SIG-M5 treated with dmso at 0.1 percent for 504 hours (cell line): Measurements from ENCODE around the gene ZRANB2.

Experiments used
- DNase-seq: peaks from one replicate; lab custom pipeline; 2025; ENCODE audit not compliant: unreplicated experiment; lab: John Stamatoyannopoulos, UW

ZRANB2 gene

DNA sequence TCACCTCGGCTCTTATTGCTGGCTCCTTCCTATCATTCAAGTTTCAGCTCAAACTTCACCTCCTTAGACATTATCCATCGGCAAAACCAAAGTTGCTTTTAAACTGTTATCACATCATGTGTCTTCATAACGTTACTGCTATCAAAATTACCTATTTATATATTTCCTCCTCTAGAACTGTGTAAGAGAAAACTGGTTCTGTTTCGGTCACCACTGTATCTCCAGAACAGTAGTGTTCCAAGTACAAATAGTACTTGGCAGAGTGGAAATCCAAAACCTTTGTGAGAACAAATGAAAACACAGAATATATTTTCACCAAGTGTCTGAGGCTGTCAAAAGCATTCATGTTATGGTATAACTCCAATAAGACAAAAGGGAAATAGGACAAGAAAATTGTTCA lies 9.1 kb downstream of the ZRANB2 start:
- no peak for DNase-seq

DNA sequence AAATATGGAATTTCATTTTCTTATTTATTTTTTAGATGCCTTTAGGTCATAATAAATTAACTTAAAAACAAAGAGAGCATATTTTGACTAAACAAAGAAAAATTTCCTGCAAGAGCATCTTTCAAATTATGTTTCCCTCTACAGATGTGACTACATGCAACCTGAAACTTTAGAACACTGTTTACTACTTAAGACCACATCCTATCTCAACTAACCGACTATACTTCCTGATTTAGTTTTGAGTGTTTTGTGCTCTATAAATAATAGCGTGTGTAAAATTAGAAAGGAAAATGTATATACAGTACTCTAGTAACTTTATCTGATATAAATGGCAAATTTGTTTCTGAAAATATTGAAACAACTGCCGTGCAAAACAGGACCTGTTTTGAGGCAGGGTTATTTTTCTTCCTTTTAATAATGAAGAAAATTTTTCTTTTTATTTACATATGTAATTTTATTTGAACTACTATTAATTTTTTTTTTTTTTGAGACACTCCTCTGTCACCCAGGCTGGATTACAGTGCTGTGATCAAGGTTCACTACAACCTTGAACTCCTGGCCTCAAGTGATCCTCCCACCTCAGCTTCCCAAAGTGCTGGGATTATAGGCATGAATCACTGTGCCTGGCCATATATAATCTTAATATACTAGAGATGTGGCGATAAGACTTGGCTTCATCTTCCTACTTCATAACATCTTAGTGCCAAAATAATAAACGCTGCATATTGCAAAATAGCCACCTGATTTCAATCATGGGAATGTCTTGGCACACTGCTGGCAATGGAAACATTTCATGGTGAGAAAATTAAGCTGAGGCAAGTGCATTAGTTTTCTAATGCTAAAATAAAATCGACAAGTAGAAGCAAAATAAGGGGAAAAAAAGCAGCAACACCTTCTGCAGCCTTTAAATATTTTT lies 12.3 kb downstream of the ZRANB2 start:
- DNase-seq = no peak

DNA sequence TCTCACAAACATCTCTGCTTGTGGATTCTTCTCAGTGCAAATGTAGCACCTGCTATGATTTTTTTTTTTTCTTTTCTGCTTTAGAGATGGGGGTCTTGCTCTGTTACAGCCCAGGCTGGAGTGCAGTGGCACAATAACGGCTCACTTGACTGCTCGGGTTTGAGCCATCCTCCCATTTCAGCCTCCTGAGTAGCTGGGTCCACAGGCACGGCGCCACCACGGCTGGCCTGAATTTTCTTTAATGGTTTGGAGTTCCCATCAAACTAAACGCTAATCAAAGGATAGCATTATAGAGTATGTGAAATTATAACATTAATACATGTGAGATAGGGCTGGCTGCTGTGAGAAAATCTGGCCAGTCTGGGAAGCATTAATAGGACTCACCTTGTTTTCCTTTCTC lies 26.0 kb downstream of the ZRANB2 start:
- no peak for DNase-seq

DNA sequence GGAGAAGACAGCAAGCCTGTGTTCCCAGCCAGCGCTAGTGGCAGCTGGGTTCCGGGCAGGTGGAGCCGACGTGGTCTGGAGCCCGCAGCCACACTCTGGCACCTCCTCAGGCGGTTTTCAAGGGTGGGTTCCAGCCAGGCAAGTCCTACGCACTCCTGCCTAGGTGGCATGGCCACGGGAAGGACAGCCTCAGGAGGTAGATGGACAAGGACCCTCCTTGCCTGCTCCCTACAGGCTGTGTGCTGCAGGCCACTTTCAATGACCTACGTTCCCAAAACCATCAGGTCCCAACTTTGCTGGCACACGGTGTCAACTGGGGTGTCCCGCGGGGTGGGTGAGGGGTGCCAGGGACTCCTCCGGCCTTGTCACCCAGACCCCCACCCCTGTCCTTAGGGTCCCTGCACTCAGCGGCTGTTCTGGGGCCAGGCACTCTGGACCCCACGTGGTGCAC lies 26.5 kb downstream of the ZRANB2 start:
- no peak for DNase-seq

DNA sequence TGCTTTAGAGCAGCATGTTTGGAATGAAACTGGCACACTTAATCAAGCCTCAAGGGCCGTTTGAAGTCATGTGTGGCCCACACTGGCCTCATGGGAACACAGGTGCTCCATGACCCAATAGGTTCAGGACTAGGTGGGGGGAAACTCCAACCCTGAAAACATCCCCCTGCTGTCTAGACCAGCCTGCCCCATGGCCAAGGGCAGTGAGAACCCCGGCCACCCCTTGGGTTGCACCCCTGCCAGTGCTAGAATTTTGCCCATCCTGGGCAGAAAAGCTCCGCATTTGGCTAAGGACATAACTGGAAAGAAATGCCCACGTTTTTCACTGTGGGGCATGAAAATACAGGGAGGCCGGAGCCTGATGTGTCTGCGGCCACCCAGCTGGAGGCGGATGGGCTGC lies 27.1 kb downstream of the ZRANB2 start:
- DNase-seq = no peak

DNA sequence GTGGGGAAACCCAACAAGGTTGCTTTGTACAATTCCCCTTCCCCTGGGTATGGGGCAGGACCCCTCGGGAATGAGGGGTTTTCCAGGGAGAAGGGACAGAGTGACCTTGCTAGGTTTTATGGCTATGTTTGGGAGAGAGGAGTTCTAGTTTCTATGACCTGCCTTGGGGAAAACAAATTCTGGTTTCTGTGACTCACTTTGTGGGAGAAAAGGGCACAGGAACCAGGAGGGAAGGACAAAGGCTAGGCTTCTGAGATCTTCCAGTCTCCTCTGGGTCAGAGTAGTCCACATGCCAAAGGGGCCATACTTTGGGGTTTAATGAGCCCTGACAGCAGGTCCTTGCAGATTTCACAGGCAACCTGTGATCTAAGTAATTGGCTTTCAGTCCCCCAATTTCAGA lies 27.7 kb downstream of the ZRANB2 start:
- DNase-seq = no peak

DNA sequence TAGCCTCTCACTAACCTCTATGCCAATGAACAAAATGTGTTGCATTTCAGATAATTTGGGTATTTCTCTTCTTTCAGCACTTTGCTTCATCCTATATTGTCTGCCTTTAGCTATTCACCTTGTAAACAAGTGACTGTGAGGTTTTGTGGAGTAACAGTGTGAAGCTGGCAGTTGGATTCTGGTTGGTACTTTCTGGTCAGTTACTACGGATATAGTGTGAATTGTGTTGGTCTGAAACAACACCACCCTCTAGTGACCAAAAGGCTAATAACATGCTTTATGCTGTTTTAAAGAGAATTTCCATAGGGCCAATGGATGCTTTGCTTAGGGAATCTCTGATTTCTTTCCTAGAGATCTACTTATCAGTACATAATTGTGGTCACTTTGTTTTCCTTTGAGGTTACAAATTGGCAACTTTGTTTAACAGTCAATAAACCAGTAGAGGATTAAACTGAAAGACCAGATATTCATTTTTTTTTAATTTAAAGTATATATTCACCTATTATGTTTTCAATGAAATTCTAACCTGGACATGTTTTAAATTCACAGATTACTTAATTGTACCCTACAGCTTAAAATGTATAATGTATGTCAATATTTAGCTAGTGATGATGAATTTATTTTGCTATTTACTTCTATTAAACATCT lies 30.8 kb downstream of the ZRANB2 start:
- DNase-seq = peak; percentile 64

DNA sequence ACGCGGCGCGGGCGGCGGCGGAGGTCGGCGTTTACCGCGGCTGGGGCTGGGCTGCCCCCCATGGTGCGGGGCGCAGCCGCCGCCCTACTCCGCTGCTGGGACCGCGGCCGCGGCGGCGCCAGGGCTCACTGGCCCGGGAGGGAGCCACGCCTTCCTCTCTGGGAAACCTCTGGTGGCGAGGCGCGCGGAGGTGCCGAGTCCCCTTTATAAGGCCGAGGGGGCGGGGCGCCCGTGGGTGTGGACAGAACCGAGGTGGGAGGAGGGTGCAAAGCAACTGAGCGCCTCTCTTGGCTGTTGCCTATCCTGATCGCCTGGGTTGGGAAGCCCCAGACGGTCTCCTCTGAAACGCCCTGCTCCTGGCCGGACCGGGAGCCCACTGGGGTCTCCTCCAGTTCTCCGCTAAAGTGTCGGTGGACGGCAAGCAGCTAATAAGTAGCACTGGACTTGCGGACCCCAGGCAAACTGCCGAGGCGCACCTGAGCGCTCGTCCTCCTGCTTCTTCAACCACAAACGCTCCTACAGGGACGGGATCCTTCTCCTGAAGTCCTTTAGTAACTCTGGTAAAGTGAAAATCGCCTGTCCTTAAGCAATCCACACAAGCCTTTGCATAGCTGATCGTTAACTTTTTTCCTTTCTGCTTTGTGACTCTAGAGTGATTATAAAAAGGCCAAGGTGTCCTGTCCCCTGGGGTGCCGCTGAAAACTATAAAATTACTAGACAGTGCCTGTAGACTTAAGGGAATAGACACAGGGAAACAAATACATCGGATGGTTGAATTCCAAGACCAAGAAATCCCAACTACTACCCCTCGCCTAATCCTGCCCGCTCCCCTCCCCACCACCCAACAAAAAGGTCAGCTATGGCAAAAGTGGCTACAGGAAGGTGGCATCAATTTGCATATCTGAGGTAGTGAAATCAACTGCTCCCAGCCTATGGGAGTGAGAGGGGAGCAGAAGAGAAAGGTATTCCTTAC lies 32.9 kb downstream of the ZRANB2 start, which contains the start of gene PTGER3:
Gene PTGER3, minus strand, starts transcription at position 182 of the 973 bp plus-strand sequence. CDS start 239 bp downstream, outside the sequence.
- DNase-seq = peak; percentile 12

DNA sequence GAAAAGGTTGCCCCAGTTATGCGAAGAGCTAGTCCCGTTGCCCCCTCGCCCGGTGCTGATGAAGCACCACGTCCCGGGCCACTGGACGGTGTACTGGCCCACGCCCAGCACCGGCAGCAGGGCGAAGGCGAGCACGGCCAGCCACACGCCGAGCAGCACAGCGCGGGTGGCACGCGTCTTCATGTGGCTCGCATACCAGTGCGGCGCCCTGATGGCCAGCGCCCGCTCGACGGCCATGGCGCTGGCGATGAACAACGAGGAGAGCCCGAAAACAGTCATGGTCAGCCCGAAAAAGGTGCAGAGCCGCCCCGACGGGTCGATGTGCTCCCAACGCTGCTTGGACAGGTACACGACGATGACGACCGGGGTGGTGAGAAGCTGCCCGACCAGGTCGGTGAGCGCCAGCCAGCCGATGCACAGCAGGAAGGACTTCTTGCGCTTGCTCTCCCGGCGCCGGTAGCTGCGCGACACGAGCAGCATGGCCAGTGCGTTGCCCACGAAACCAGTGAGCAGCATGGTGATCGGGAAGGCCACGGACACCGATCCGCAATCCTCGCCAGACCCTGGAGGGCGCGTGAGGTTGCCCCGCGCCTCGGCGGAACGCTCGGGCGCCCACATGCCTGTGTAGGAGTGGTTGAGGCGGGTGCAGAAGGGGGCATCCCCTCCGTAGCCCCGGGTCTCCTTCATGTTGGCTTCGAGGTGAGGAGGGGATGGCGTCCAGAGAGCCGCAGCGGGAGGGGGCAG lies 33.8 kb downstream of the ZRANB2 start:
- no peak for DNase-seq

DNA sequence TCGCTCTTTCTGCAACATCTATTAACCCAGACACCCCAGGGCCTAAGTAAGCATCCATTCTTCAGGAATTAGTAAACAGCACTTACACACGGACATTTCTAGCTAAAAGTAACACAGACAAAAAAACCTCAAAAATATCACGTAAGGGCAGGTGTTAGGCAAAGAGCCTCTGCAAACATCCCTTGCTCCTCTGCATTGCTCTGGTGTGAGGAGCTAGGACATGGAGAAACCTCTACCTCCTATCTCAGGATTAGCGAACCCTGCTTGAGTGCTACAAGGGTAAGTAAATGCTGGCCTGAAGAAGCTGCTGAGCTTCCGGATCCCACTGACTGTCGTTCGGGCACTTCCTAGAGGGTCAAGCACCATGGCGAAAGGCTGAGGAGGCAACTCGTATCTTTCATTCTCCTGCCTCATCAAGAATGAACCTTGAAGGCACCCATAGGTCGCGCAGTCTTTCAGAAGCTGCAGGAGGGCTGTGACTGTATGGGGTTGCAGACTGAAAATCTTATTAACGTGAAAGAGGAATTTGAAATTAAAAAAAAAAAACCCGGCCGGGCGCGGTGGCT lies 35.3 kb downstream of the ZRANB2 start:
- no peak for DNase-seq

DNA sequence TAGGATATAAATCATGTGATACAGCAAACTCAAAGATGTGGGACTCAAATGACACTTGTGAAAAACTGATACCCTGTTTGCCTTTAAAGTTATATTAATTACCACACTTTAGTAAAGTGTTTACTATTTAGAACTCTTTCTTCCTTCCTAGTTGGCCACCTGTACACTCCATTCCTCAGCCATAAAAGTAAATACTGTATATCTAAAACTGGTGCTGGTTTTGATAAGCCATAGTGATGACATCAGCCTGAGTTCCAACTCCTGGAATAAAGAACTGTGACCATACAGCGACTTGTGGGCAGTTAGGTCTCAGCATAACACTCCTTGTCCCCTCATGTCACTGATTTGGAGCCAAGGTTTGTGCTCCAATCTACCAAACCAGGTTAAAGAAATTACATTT lies 36.0 kb downstream of the ZRANB2 start:
- no peak for DNase-seq

DNA sequence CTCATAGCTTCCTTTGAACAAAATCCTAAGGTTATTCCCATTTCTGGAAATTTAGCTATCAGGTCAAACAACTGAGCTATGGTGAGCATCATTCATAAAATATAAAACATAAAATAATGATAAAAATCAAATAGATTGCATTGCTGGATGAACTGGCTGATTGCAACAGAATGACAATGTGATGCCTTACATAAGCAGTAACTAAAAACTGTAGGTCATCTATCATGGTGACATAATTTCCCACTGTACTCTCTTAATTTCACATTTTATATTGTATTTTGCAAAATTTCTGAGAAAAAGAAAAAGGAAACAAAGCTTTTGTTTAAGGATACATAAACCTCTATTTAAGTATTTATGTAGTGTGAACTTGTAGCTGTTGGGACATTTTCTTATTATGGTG lies 37.8 kb downstream of the ZRANB2 start:
- DNase-seq = no peak

DNA sequence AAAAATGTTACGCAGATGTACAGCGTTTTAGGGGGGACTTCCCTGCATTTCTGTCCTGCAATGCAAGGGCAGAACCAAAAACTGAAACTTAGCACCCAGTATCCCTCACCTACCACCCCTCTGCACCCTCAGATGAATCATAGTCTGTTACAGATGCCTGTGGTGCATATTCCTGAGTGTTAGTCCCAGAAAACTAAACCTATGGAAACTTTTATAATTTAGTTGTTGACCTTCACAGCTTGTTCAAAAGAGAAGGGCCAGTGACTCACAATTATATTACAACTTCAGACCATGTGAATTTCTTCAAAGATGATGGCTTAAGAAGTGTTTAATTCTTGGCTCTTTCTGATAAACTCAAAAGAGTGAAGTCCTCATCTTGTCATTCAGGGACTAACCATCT lies 39.0 kb downstream of the ZRANB2 start:
- DNase-seq = no peak

DNA sequence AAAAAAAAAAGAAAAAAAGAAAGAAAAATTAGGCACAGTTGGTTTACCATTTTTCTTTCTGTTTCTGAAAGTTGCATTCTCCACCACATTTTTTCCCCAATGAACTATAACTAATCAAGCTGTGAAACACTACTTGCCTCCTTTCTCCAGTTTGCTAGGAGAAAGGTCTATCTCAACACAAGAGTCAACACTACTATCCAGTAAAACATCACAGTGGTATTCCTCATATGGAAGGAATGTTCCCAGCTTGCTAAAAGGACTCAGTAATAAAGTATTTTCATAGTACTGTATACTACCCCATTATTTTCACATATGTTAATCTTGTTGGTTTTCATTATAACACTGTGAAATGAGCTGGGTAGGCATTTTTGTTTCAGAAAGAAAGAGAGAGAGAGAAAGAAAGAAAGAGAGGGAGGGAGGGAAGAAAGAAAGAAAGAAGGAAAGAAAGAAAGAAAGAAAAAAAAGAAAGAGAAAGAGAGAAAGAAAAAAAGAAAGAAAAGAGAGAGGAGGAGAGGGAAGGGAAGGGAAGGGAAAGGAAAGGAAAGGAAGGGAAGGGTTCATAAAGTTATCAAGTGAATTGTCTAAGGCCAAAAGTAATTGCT lies 41.1 kb downstream of the ZRANB2 start:
- DNase-seq = no peak

DNA sequence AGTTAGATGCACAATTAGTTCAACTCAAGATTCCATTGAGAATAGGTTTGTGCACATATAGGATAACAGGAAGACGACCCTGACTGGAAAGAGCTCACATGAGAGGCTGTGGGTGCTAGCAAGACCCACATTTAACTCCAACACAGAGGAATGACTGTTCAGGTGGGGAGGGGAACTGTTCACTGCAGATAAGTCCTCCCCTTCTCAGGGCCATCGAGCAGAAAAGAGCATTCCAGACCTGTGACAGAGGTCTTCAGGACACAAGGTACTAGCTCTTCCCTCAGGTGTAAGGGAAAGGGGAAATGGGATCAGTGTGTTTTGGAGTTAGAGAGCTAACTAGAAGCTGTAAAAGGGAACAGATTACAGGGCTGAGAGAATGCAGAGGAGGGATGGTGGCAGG lies 41.9 kb downstream of the ZRANB2 start:
- no peak for DNase-seq

DNA sequence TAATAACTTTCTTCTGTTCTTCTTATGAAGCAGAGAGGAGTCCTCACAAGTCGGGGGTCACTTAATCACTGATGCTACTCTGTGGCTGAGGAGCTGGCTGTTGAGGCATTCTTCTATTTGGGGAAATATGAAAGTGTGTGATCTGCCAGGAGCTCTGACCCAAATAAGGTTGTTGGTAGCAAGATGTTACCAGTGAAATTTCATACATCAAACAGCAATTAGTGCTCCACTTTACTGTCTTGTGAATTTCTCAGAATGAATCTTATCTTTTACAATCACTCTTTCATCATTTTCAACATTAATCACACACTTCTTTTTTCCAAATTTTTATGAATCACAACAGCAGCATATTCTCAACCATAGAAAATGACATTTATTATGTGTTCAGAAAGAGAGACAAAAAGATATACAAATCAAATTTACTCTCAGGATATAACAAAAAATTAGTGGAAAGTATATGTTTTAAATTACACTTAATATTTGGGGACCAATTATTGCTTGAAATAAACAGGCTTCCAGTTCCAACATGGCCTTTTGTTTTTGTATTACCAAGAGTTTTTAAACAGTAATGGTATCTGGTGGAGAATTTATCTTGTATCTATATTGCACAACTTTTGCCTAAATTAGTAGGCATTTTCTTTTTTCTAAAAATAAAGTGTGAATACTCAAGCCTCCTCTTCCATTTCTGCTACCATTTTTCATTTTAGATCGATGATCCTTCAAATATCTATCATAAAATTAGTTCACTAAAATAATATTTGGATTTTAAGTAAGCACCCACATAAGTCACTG lies 42.8 kb downstream of the ZRANB2 start:
- no peak for DNase-seq

DNA sequence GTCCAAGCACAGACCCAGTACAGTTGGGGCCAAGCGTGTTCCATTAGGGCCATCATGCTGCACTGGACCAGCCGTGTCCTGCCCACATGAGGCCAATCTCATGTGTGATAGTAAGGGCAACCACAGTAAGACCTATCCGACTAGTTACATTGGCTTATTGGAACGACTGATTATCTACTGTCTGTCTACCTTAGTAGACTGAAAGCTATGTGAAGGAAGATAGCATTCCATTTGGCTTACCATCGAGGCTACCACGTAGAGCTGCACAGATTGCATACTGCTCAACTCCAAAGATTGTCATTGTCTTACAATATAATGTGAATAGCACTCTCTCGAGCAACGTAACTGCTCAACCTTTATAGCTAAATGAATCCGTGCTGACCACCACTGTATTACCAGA lies 43.8 kb downstream of the ZRANB2 start:
- DNase-seq = no peak

DNA sequence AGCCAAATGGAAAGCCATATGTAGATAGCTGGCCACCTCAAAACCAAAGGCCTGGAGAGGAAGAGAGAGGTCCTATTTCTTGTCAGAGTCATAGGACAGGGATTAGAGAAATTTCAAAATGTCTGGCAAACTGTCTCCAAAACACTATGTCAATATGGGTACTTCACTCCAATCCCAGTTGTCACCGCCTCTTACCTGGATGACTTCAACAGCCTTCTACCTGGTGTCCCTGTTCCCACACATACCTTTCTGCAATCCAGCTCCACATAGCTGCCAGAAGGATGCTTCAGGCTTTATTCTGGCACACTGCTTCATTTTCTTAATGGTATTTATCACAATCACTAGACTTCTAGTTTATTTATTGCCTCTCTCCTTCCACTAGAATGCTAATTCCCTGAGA lies 47.7 kb downstream of the ZRANB2 start:
- no peak for DNase-seq

DNA sequence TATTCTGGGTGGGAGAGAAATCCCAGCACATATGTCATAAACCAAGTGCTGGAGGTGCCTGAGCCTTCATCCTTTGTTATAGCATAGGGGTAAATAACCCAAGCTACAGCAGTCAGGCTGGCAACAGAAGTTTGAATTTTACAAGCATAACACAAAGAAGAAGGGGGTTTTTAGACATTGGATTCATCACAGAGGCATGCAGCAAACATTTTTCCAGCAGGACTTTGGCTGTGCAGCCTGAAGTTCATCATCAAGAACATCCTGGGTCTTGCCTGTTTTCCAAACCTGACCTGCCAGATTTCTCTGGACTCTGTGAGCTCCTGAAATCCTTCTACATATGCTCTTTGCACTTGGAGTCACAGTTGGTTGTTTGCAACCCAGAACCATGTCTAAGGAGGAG lies 49.4 kb downstream of the ZRANB2 start:
- DNase-seq = no peak
